ENCODE results near the gene CMTR1. TPM values are rescaled to one million over a fixed set of nuclear protein-coding genes. Genes with fewer than 3 reads are reported as not detected.

Gene CMTR1
- total and polyA plus RNA-seq, 10 of the 15 experiments (the other 5 are each of a cell fraction or from before 2014, with no cell fraction given), result 2.7 to 67.0 (median 46.2) TPM

GRCh38 chr6:37463110-37463509 is 30.1 kb downstream of the CMTR1 start:
- Histone ChIP-seq H3K27me3 (replicated peaks in 1 of 2; ENCODE audit: control insufficient read depth in 2 of 2, insufficient read depth in 2 of 2, low read length in 1 of 2) (no peaks in the 10 kb centered on the region), H3K4me1 (ENCODE audit: control insufficient read depth, insufficient read depth, low read length) (no peaks in the 10 kb centered on the region), H3K4me2 (ENCODE audit: control insufficient read depth, insufficient read depth) (no peak overlapping the region), H3K9me3 (replicated peaks; ENCODE audit: control insufficient read depth, insufficient read depth, low read length) (peaks cover 2% of the 10 kb centered on the region; the same call in 2 of the 3 replicates), H3K27ac (ENCODE audit: control insufficient read depth, insufficient read depth) (no peak overlapping the region), H2AFZ (ENCODE audit: control insufficient read depth, low read depth, low read length) (no peak overlapping the region), H3K79me2 (ENCODE audit: control insufficient read depth, insufficient read depth, low read length) (no peaks in the 10 kb centered on the region), H3K9ac (ENCODE audit: control insufficient read depth, insufficient read depth, low read length) (no peak overlapping the region), H3K36me3 (ENCODE audit: control insufficient read depth in 2 of 2, insufficient read depth in 2 of 2, low read length in 1 of 2) (peaks cover 28 to 53% of the 10 kb centered on the region in 2 experiments), H3K4me3 (no peak overlapping the region), H4K20me1 (ENCODE audit: control insufficient read depth, insufficient read depth) (no peaks in the 10 kb centered on the region)
- no peak for FAIRE-seq
- in situ Hi-C loops (cut with MboI), result no loop called here
- no peak for ATAC-seq
- no peak for TF ChIP-seq SUZ12 (IDR thresholded peaks at IDR 0.05; ENCODE audit: unreplicated experiment)
- no peak for TF ChIP-seq PAX8 (IDR thresholded peaks at IDR 0.05)
- no peak for TF ChIP-seq BCL3 (IDR thresholded peaks at IDR 0.05; ENCODE audit: borderline replicate concordance, insufficient read depth, low read depth, low read length, poor library complexity, severe bottlenecking)
- no peak for TF ChIP-seq CHD2 (IDR thresholded peaks at IDR 0.05; ENCODE audit: borderline replicate concordance, low read depth, low read length)
- TF ChIP-seq GABPA (IDR thresholded peaks at IDR 0.05; ENCODE audit: low read depth), result no peak
- no peak for TF ChIP-seq MTA3 (IDR thresholded peaks at IDR 0.05; ENCODE audit: borderline replicate concordance, low read length)
- TF ChIP-seq PAX5 (IDR thresholded peaks at IDR 0.05; ENCODE audit: borderline replicate concordance, low read depth, low read length), result no peak
- TF ChIP-seq ZBTB33 (IDR thresholded peaks at IDR 0.05), result no peak
- TF ChIP-seq BMI1 (IDR thresholded peaks at IDR 0.05; ENCODE audit: borderline replicate concordance), result no peak
- SMC1A ChIA-PET (ENCODE audit: uncharacterized antibody, unreplicated experiment), result no interaction called here
- RAD21 ChIA-PET (ENCODE audit: unreplicated experiment), result no interaction called here
- POLR2A ChIA-PET, result interaction anchor here (0.5 kb wide), 1 partner anchor 13 kb away, joined by 3 read pairs; no protein-coding TSS in a partner anchor
- no peak for DNase-seq (ENCODE audit: low read depth, low spot score)
- CTCF ChIA-PET, result no interaction called here
- intact Hi-C loops (cut with micrococcal nuclease; ENCODE audit: unreplicated experiment), result no loop called here
- BruUV-seq (replicated peaks), result no TSS peak

Measured in GM12878 (cell line).